H9 (cell line): ENCODE results near the gene APOBEC3B. TPM values are rescaled to one million over a fixed set of nuclear protein-coding genes. Genes with fewer than 3 reads are reported as not detected.
"Not testable (repeated sequence)": the region's sequence is repeated elsewhere in the genome, so short reads cannot be mapped to it uniquely, and the experiment has no call there.

Experiments
- DNase-seq: peaks from one replicate; pipeline ENCODE4 v3.0.0-alpha.2; 2017
- H2AFZ ChIP-seq: one replicate; pipeline ENCODE4 v1.6.1; 2013; ENCODE audit warnings: mild to moderate bottlenecking, low read length, control low read depth, moderate library complexity
- H2AK5ac ChIP-seq: 2 replicates; pipeline ENCODE4 v1.6.1; 2013; ENCODE audit warnings: low read length, control low read depth, mixed read lengths; ENCODE audit not compliant: insufficient read length
- H2BK120ac ChIP-seq: one replicate; pipeline ENCODE4 v1.6.1; 2013; ENCODE audit warnings: low read depth, mild to moderate bottlenecking, low read length, control low read depth, inconsistent platforms; ENCODE audit not compliant: poor library complexity, severe bottlenecking
- H2BK12ac ChIP-seq: 2 replicates; pipeline ENCODE4 v1.6.1; 2013; ENCODE audit warnings: low read length, control low read depth, mixed read lengths, low read depth; ENCODE audit not compliant: insufficient read length
- H2BK15ac ChIP-seq: 2 replicates; pipeline ENCODE4 v1.6.1; 2013; ENCODE audit warnings: low read depth, low read length, control low read depth
- H2BK20ac ChIP-seq: one replicate; pipeline ENCODE4 v1.6.1; 2013; ENCODE audit warnings: low read depth, mild to moderate bottlenecking, low read length, control low read depth, inconsistent platforms; ENCODE audit not compliant: poor library complexity, severe bottlenecking
- H2BK5ac ChIP-seq: 2 replicates; pipeline ENCODE4 v1.6.1; 2013; ENCODE audit warnings: low read length, control low read depth, mixed read lengths; ENCODE audit not compliant: insufficient read length
- H3K14ac ChIP-seq: 2 replicates; pipeline ENCODE4 v1.6.1; 2013; ENCODE audit warnings: low read length, control low read depth; ENCODE audit not compliant: insufficient read depth
- H3K18ac ChIP-seq: 2 replicates; pipeline ENCODE4 v1.6.1; 2013; ENCODE audit warnings: low read depth, mild to moderate bottlenecking, mixed read lengths, low read length, control low read depth; ENCODE audit not compliant: insufficient read length
- H3K23ac ChIP-seq: 2 replicates; pipeline ENCODE4 v1.6.1; 2013; ENCODE audit warnings: low read length, control low read depth, mixed read lengths, low read depth; ENCODE audit not compliant: insufficient read length
- H3K23me2 ChIP-seq: 2 replicates; pipeline ENCODE4 v1.6.1; 2013; ENCODE audit warnings: low read depth, mild to moderate bottlenecking, mixed read lengths, low read length, control low read depth; ENCODE audit not compliant: insufficient read length, poor library complexity, severe bottlenecking
- H3K27ac ChIP-seq: 2 replicates; pipeline ENCODE4 v1.5.1; 2013; ENCODE audit warnings: low read length, control low read depth, mixed read lengths, low read depth; ENCODE audit not compliant: insufficient read length
- H3K27me3 ChIP-seq: 2 replicates; pipeline ENCODE4 v1.6.1; 2013; ENCODE audit warnings: low read length, control low read depth, inconsistent platforms; ENCODE audit not compliant: insufficient read depth
- H3K4ac ChIP-seq: 2 replicates; pipeline ENCODE4 v1.6.1; 2013; ENCODE audit warnings: low read depth, mild to moderate bottlenecking, control low read depth, inconsistent platforms, low read length, moderate library complexity
- H3K4me1 ChIP-seq: 2 replicates; pipeline ENCODE4 v1.6.1; 2013; ENCODE audit warnings: low read length, control low read depth, inconsistent platforms; ENCODE audit not compliant: insufficient read depth
- H3K4me2 ChIP-seq: 2 replicates; pipeline ENCODE4 v1.6.1; 2013; ENCODE audit warnings: low read length, control low read depth, mixed read lengths; ENCODE audit not compliant: insufficient read length, insufficient read depth
- H3K56ac ChIP-seq: 2 replicates; pipeline ENCODE4 v1.6.1; 2013; ENCODE audit warnings: low read depth, mild to moderate bottlenecking, mixed read lengths, low read length, control low read depth; ENCODE audit not compliant: insufficient read length
- H3K79me1 ChIP-seq: 2 replicates; pipeline ENCODE4 v1.6.1; 2013; ENCODE audit warnings: low read depth, mild to moderate bottlenecking, moderate library complexity, low read length, control low read depth, inconsistent platforms; ENCODE audit not compliant: insufficient read depth, poor library complexity, severe bottlenecking
- H3K79me2 ChIP-seq: 2 replicates; pipeline ENCODE4 v1.6.1; 2013; ENCODE audit warnings: low read length, control low read depth, inconsistent platforms; ENCODE audit not compliant: insufficient read depth
- H3K9ac ChIP-seq: 2 replicates; pipeline ENCODE4 v1.6.1; 2013; ENCODE audit warnings: low read length, control low read depth, mixed read lengths; ENCODE audit not compliant: insufficient read length; ENCODE audit errors: extremely low read depth
- H3K9me3 ChIP-seq: one replicate; pipeline ENCODE4 v1.6.1; 2013; ENCODE audit warnings: low read depth, low read length, inconsistent platforms; ENCODE audit not compliant: control insufficient read depth
- H3T11ph ChIP-seq: one replicate; pipeline ENCODE4 v1.6.1; 2013; ENCODE audit warnings: mild to moderate bottlenecking, low read length, control low read depth, inconsistent platforms
- H4K20me1 ChIP-seq: one replicate; pipeline ENCODE4 v1.6.1; 2013; ENCODE audit not compliant: control insufficient read depth, insufficient read length, insufficient read depth
- H4K5ac ChIP-seq: 2 replicates; pipeline ENCODE4 v1.6.1; 2013; ENCODE audit warnings: low read depth, mild to moderate bottlenecking, mixed read lengths, low read length, control low read depth; ENCODE audit not compliant: insufficient read length
- H4K8ac ChIP-seq: replicated peaks from 2 replicates; pipeline ENCODE4 v1.6.1; 2013; ENCODE audit warnings: low read length, control low read depth, mixed read lengths, low read depth; ENCODE audit not compliant: insufficient read length
- H4K91ac ChIP-seq: 2 replicates; pipeline ENCODE4 v1.6.1; 2013; ENCODE audit warnings: low read depth, mild to moderate bottlenecking, moderate library complexity, mixed read lengths, low read length, control low read depth; ENCODE audit not compliant: insufficient read length
- H3K27ac Mint-ChIP-seq, 3 experiments: 2 replicates in 2 of 3; 3 replicates in 1 of 3; pipeline ENCODE4 v1.8.0; 2020 to 2021; ENCODE audit warnings: mixed read lengths in 3 of 3, mild to moderate bottlenecking in 1 of 3, moderate library complexity in 1 of 3
- H3K27me3 Mint-ChIP-seq: 2 replicates; pipeline ENCODE4 v1.8.0; 2021; ENCODE audit warnings: low read depth, mild to moderate bottlenecking, moderate library complexity, mixed read lengths
- H3K36me3 Mint-ChIP-seq, 3 experiments: 2 replicates in 2 of 3; 3 replicates in 1 of 3; pipeline ENCODE4 v1.8.0; 2020 to 2021; ENCODE audit warnings: low read depth in 3 of 3, mixed read lengths in 3 of 3; ENCODE audit not compliant: insufficient read depth in 1 of 3
- H3K4me1 Mint-ChIP-seq, 2 experiments: 2 replicates each; pipeline ENCODE4 v1.8.0; 2020; ENCODE audit warnings: mixed read lengths in 2 of 2
- H3K4me3 Mint-ChIP-seq, 2 experiments: 2 replicates in 1 of 2; 3 replicates in 1 of 2; pipeline ENCODE4 v1.8.0; 2020 to 2021; ENCODE audit warnings: mild to moderate bottlenecking in 2 of 2, mixed read lengths in 2 of 2, moderate library complexity in 1 of 2
- H3K9me3 Mint-ChIP-seq, 2 experiments: 2 replicates in 1 of 2; 3 replicates in 1 of 2; pipeline ENCODE4 v1.8.0; 2020; ENCODE audit warnings: mild to moderate bottlenecking in 2 of 2, mixed read lengths in 2 of 2, moderate library complexity in 1 of 2
- WGBS: extraction: QIAGEN DNeasy Blood & Tissue Kit; methylation state at CpG from one replicate; pipeline ENCODE4 v1.1.7; 2013; ENCODE audit warnings: missing lambda C conversion rate, low lambda C conversion rate, mixed read lengths; ENCODE audit not compliant: insufficient read length; ENCODE audit errors: extremely low coverage; 5-methylcytosine and 5-hydroxymethylcytosine counted together
- total RNA-seq: library from RNA; stranded (reverse); gene quantifications from 2 replicates; pipeline ENCODE4 v1.2.1, GENCODE V29; 2021
- TF ChIP-seq, protein P1 (sequence below): fragments of 200-600 bp; sonication (generic); conservative IDR thresholded peaks from 3 replicates; pipeline ENCODE4 v1.8.0; 2021; ENCODE audit warnings: antibody characterized with exemption, mild to moderate bottlenecking

Gene APOBEC3B
- total RNA-seq, 1 experiment from 2014 or later: 29.0 TPM

DNA sequence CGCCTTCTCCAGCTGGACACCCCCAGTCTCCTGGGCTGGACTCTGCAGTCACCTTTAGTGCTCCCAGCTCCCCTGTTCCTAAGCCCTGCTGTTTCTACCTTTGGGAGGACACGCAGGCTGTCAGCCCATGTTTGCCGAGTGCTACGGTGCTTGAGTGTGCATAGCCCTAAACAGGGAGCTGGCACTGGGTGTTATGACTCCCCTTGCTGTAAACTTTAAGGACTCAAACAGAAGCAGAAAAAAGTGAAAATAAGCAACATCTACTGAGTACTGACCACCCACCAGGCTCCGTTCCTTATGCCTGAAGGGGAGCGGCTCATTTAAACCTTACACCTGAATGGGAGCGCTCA is 7.3 kb upstream of the APOBEC3B start:
- Histone ChIP-seq H3K79me1 (no peaks in the 10 kb centered on the region), H3K27ac (no peak overlapping the region), H2BK20ac (no peak overlapping the region), H3K18ac (no peak overlapping the region), H3K56ac (no peak overlapping the region), H2BK5ac (no peak overlapping the region), H3K79me2 (no peaks in the 10 kb centered on the region), H2AK5ac (no peak overlapping the region), H3K4ac (no peak overlapping the region), H3K9ac (no peak overlapping the region), H4K8ac (no peak overlapping the region), H3K23ac (no peak overlapping the region), H3K23me2 (no peaks in the 10 kb centered on the region), H3K4me2 (no peak overlapping the region), H3T11ph (no peak overlapping the region), H4K5ac (no peak overlapping the region), H4K91ac (no peak overlapping the region), H3K9me3 (no peaks in the 10 kb centered on the region), H2AFZ (no peak overlapping the region), H3K14ac (no peak overlapping the region), H4K20me1 (no peaks in the 10 kb centered on the region), H2BK120ac (no peak overlapping the region), H2BK15ac (no peak overlapping the region), H2BK12ac (no peak overlapping the region), H3K4me1 (no peaks in the 10 kb centered on the region), H3K27me3 (no peaks in the 10 kb centered on the region)
- H3K27me3 Mint-ChIP-seq: peaks cover 24% of the 10 kb centered on the region
- peaks cover 31 to 33% of the 10 kb centered on the region in 2 experiments for H3K9me3 Mint-ChIP-seq
- H3K36me3 Mint-ChIP-seq: peaks cover 7 to 18% (median 10%) of the 10 kb centered on the region in 3 experiments
- peaks cover 0 to 2% of the 10 kb centered on the region in 2 experiments; a peak in 3 of 4 replicates for H3K4me1 Mint-ChIP-seq
- no peak overlapping the region for H3K4me3 Mint-ChIP-seq
- H3K27ac Mint-ChIP-seq: no peak overlapping the region
- DNase-seq: no peak
- TF ChIP-seq, protein P1, sequence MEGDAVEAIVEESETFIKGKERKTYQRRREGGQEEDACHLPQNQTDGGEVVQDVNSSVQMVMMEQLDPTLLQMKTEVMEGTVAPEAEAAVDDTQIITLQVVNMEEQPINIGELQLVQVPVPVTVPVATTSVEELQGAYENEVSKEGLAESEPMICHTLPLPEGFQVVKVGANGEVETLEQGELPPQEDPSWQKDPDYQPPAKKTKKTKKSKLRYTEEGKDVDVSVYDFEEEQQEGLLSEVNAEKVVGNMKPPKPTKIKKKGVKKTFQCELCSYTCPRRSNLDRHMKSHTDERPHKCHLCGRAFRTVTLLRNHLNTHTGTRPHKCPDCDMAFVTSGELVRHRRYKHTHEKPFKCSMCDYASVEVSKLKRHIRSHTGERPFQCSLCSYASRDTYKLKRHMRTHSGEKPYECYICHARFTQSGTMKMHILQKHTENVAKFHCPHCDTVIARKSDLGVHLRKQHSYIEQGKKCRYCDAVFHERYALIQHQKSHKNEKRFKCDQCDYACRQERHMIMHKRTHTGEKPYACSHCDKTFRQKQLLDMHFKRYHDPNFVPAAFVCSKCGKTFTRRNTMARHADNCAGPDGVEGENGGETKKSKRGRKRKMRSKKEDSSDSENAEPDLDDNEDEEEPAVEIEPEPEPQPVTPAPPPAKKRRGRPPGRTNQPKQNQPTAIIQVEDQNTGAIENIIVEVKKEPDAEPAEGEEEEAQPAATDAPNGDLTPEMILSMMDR: no peak
- WGBS: no CpG with 5 or more reads among the region's 7 CpGs

DNA sequence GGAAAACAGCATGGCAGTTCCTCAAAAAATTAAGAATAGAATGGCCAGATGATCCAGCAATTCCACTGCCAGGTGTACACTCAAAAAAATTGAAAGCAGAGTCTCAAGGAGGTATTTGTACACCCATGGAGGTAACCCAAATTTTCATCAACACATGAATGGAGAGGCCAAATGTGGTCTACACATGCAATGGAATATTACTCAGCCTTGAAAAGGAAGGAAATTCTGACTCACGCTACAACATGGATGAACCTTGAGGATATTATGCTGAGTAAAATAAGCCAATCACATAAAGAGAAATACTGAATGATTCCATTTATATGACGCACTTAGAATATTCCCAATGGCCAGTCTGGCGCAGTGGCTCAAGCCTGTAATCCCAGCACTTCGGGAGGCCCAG is 4.9 kb upstream of the APOBEC3B start:
- not testable (repeated sequence) for H4K8ac ChIP-seq, H2BK15ac ChIP-seq, H3T11ph ChIP-seq, H3K27me3 ChIP-seq, DNase-seq, H3K18ac ChIP-seq, H3K79me1 ChIP-seq, H4K5ac ChIP-seq, H3K9ac ChIP-seq, H2AFZ ChIP-seq, H3K79me2 ChIP-seq, H3K23ac ChIP-seq, H3K4me2 ChIP-seq, H3K27ac Mint-ChIP-seq, H3K9me3 ChIP-seq, H2BK5ac ChIP-seq, H3K4me3 Mint-ChIP-seq, H4K91ac ChIP-seq, H3K4ac ChIP-seq, H3K23me2 ChIP-seq, H3K14ac ChIP-seq, H3K4me1 ChIP-seq, H2BK120ac ChIP-seq, H3K56ac ChIP-seq, H3K27ac ChIP-seq, H2AK5ac ChIP-seq, H2BK20ac ChIP-seq, H2BK12ac ChIP-seq, H4K20me1 ChIP-seq
- WGBS: no CpG with 5 or more reads among the region's 4 CpGs
- Mint-ChIP-seq H3K27me3 (peaks cover 16% of the 10 kb centered on the region), H3K4me1 (peaks cover 14 to 16% of the 10 kb centered on the region in 2 experiments), H3K9me3 (peaks cover 33 to 36% of the 10 kb centered on the region in 2 experiments), H3K36me3 (peaks cover 7 to 18% (median 10%) of the 10 kb centered on the region in 3 experiments)
